HK-2 (cell line): ENCODE measurements around the gene NAV2.
A peak's percentile ranks its signal among the peaks of the same experiment; 100 is the strongest.

Experiments used
- DNase-seq: peaks from one replicate; pipeline ENCODE4 v3.0.0-alpha.2; 2018; ENCODE audit not compliant: unreplicated experiment

NAV2 gene

GRCh38 chr11:19712281-19713195 is at the start of gene NAV2:
Gene NAV2 (plus strand): TSS chr11:19712837. CDS start chr11:19713696, 859 bp downstream.
- DNase-seq, result peak; percentile 89

GRCh38 chr11:19663206-19663605 is 49.4 kb upstream of the NAV2 start:
- DNase-seq, result no peak

- no peak for DNase-seq
Observed at GRCh38 chr11:19664886-19665548, 47.6 kb upstream of the NAV2 start.

- DNase-seq, result no peak
Observed at GRCh38 chr11:19666951-19667350, 45.7 kb upstream of the NAV2 start.

GRCh38 chr11:19669511-19669910 is 43.1 kb upstream of the NAV2 start:
- no peak for DNase-seq

GRCh38 chr11:19670030-19670791 is 42.4 kb upstream of the NAV2 start:
- no peak for DNase-seq

- DNase-seq, result no peak
Observed at GRCh38 chr11:19672586-19673206, 39.9 kb upstream of the NAV2 start.

- DNase-seq, result no peak
Observed at GRCh38 chr11:19673924-19674729, 38.5 kb upstream of the NAV2 start.

GRCh38 chr11:19674836-19675235 is 37.8 kb upstream of the NAV2 start:
- no peak for DNase-seq

- DNase-seq, result no peak
Observed at GRCh38 chr11:19675397-19675796, 37.2 kb upstream of the NAV2 start.

GRCh38 chr11:19676475-19677380 is 35.9 kb upstream of the NAV2 start:
- DNase-seq, result no peak

GRCh38 chr11:19677381-19678080 is 35.1 kb upstream of the NAV2 start:
- no peak for DNase-seq

- peak; percentile 82 for DNase-seq
Observed at GRCh38 chr11:19679952-19680828, 32.4 kb upstream of the NAV2 start.

- no peak for DNase-seq
Observed at GRCh38 chr11:19680829-19681368, 31.7 kb upstream of the NAV2 start.

- DNase-seq, result no peak
Observed at GRCh38 chr11:19683141-19683805, 29.4 kb upstream of the NAV2 start.

- no peak for DNase-seq
Observed at GRCh38 chr11:19683862-19684491, 28.7 kb upstream of the NAV2 start.

- DNase-seq, result no peak
Observed at GRCh38 chr11:19686234-19686633, 26.4 kb upstream of the NAV2 start.
